GM23248 (cell line): Measurements from ENCODE around the gene P3H4. TPM values are rescaled to one million over a fixed set of nuclear protein-coding genes. Genes with fewer than 3 reads are reported as not detected.

Experiments
- DNase-seq: peaks from one replicate; pipeline ENCODE4 v3.0.0-alpha.2; 2015
- H2AFZ ChIP-seq: fragments of 200-600 bp; sonication (generic); 2 replicates; pipeline ENCODE4 v1.6.1; 2016; ENCODE audit warnings: antibody characterized with exemption
- H3F3A ChIP-seq: fragments of 200-600 bp; sonication (generic); 2 replicates; pipeline ENCODE4 v1.6.1; 2016; ENCODE audit warnings: mild to moderate bottlenecking, antibody characterized with exemption, mixed run types; ENCODE audit not compliant: insufficient read depth
- H3K27ac ChIP-seq: fragments of 200-600 bp; sonication (generic); 2 replicates; pipeline ENCODE4 v1.5.1; 2016; ENCODE audit warnings: mild to moderate bottlenecking
- H3K27me3 ChIP-seq: fragments of 200-600 bp; sonication (generic); replicated peaks from 2 replicates; pipeline ENCODE4 v1.6.1; 2016; ENCODE audit warnings: mild to moderate bottlenecking; ENCODE audit not compliant: insufficient read depth
- H3K36me3 ChIP-seq: fragments of 200-600 bp; sonication (generic); 2 replicates; pipeline ENCODE4 v1.6.1; 2016; ENCODE audit warnings: low read depth, mild to moderate bottlenecking
- H3K4me1 ChIP-seq: fragments of 200-600 bp; sonication (generic); 2 replicates; pipeline ENCODE4 v1.6.1; 2016; ENCODE audit warnings: mild to moderate bottlenecking; ENCODE audit not compliant: insufficient read depth
- H3K4me2 ChIP-seq: fragments of 200-600 bp; sonication (generic); one replicate; pipeline ENCODE4 v1.6.1; 2016; ENCODE audit warnings: mild to moderate bottlenecking; ENCODE audit not compliant: unreplicated experiment
- H3K4me3 ChIP-seq: fragments of 200-600 bp; sonication (generic); 2 replicates; pipeline ENCODE4 v1.5.1; 2016; ENCODE audit warnings: mild to moderate bottlenecking
- H3K79me2 ChIP-seq: fragments of 200-600 bp; sonication (generic); 2 replicates; pipeline ENCODE4 v1.6.1; 2016; ENCODE audit warnings: mild to moderate bottlenecking; ENCODE audit not compliant: insufficient read depth
- H3K9ac ChIP-seq: fragments of 200-600 bp; sonication (generic); 2 replicates; pipeline ENCODE4 v1.6.1; 2016; ENCODE audit warnings: mild to moderate bottlenecking
- H3K9me2 ChIP-seq: fragments of 200-600 bp; sonication (generic); 2 replicates; pipeline ENCODE4 v1.6.1; 2016; ENCODE audit warnings: mixed run types, mild to moderate bottlenecking, moderate library complexity; ENCODE audit not compliant: insufficient read depth
- H3K9me3 ChIP-seq: fragments of 200-600 bp; sonication (generic); one replicate; pipeline ENCODE4 v1.6.1; 2017; ENCODE audit warnings: low read depth
- H4K20me1 ChIP-seq: fragments of 200-600 bp; sonication (generic); 2 replicates; pipeline ENCODE4 v1.6.0; 2016; ENCODE audit not compliant: insufficient read depth
- EZH2 ChIP-seq: fragments of 200-600 bp; sonication (generic); IDR thresholded peaks from 2 replicates; pipeline ENCODE4 v1.6.1; 2018; ENCODE audit warnings: antibody characterized with exemption, mild to moderate bottlenecking; ENCODE audit not compliant: insufficient read depth, poor library complexity, severe bottlenecking
- EZH2phosphoT487 ChIP-seq: fragments of 200-600 bp; sonication (generic); IDR thresholded peaks from 2 replicates; pipeline ENCODE4 v1.6.1; 2018; ENCODE audit warnings: antibody characterized with exemption, moderate library complexity, mild to moderate bottlenecking, low read depth; ENCODE audit not compliant: insufficient read depth
- WGBS, 2 experiments: methylation state at CpG; one replicate each; pipeline ENCODE4 v1.1.6; 2015 to 2017; ENCODE audit warnings: low lambda C conversion rate in 2 of 2, low coverage in 1 of 2; ENCODE audit errors: missing lambda C conversion rate in 2 of 2; 5-methylcytosine and 5-hydroxymethylcytosine counted together
- in situ Hi-C: fragments of 300-500 bp; cut with MboI; formaldehyde crosslinking; loops from 2 replicates; pipeline ENCODE4 v1.15.0; 2020
- polyA plus RNA-seq: library from polyadenylated mRNA; unstranded; fragments of >200 nt; fragmentation: Nextera tagmentation; extraction: Ambion mirVana; gene quantifications from 2 replicates; pipeline ENCODE4 v1.2.1, GENCODE V29; 2016
- total RNA-seq: library from RNA; depleted of rRNA; stranded (reverse); fragments of >200 nt; shearing (Covaris generic); gene quantifications from 2 replicates; pipeline ENCODE4 v1.2.3, GENCODE V29; 2014

P3H4 gene
- total and polyA plus RNA-seq, 2 experiments from 2014 or later: 96.9 to 161 TPM

DNA sequence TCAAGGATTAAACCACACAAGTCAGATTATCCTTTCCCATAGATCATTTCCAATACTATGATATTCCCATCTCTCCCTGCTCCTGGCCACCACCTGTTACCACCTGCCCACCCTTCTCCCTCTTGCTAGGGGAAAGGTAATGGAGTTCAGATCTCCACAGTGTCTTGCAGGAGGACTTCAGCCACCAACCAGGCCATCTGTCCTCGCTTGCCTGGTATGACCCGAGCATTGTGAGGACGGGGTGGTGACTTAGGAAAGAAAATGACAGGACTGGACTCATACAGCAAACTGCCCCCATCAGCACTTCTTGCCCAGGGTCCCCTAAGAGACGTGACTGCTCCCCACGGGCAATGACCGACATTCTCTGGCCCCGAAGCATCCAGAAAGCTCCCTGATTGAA, 11.8 kb upstream of the P3H4 start:
- 76 to 81% methylated on average over 7 of the region's 7 CpGs for WGBS, 2 experiments
- Histone ChIP-seq H3K36me3 (0 out of 2 replicates have a peak, but pooled peaks cover under 1% of the 10 kb centered on the region), H3K4me2 (no peak overlapping the region), H3K9me3 (no peaks in the 10 kb centered on the region), H3K9me2 (no peaks in the 10 kb centered on the region), H3K27ac (peak overlapping the region; percentile 38; the same call in 1 of the 2 replicates), H2AFZ (no peak overlapping the region), H3K4me1 (no peaks in the 10 kb centered on the region), H3K27me3 (no peaks in the 10 kb centered on the region), H3K79me2 (0 out of 2 replicates have a peak, but pooled peaks cover under 1% of the 10 kb centered on the region), H3K4me3 (no peak overlapping the region), H3F3A (peaks cover 28% of the 10 kb centered on the region), H3K9ac (no peak overlapping the region), H4K20me1 (no peaks in the 10 kb centered on the region)
- in situ Hi-C loops: no loop called here
- TF ChIP-seq EZH2phosphoT487: no peak
- DNase-seq: no peak

DNA sequence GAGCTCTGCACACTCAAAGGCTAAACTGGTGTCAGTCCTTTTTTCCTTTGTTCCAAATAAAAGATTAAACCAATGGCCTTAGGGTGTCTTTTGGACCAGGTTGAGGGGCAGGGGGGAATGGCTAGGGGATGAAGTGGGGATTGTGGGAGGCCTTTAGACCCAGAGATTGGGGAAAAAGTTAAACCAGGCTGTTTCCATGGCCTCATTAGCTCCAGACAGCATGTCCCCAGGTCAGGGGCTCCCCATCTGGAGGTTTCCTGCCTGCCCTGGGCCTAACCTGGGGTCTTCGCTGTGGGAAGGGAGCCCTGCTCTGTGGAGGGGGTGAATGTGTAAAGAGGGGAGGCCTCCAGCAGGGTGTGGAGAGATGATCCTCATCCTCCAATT, 11.4 kb upstream of the P3H4 start:
- Histone ChIP-seq H3K9ac (no peak overlapping the region), H3K9me3 (no peaks in the 10 kb centered on the region), H3K27ac (no peak overlapping the region), H3F3A (peaks cover 27% of the 10 kb centered on the region), H4K20me1 (no peaks in the 10 kb centered on the region), H3K4me1 (no peaks in the 10 kb centered on the region), H3K9me2 (no peaks in the 10 kb centered on the region), H3K36me3 (peaks cover 5% of the 10 kb centered on the region; the same call in 1 of the 2 replicates), H2AFZ (no peak overlapping the region), H3K4me2 (no peak overlapping the region), H3K27me3 (no peaks in the 10 kb centered on the region), H3K4me3 (no peak overlapping the region), H3K79me2 (peaks cover 5% of the 10 kb centered on the region; the same call in 1 of the 2 replicates)
- TF ChIP-seq EZH2phosphoT487 (no peak), EZH2 (no peak)
- WGBS, 2 experiments: 92 to 100% methylated on average over 1 of the region's 1 CpG
- DNase-seq: no peak
- in situ Hi-C loops: no loop called here

GRCh38 chr17:41822216-41823140, 10.7 kb upstream of the P3H4 start:
- Histone ChIP-seq H3K4me1 (no peaks in the 10 kb centered on the region), H3K4me3 (no peak overlapping the region), H3F3A (peaks cover 23% of the 10 kb centered on the region), H3K27me3 (no peaks in the 10 kb centered on the region), H3K79me2 (peaks cover 12% of the 10 kb centered on the region), H3K27ac (no peak overlapping the region), H3K9me2 (no peaks in the 10 kb centered on the region), H3K36me3 (peaks cover 9% of the 10 kb centered on the region; the same call in 1 of the 2 replicates), H4K20me1 (no peaks in the 10 kb centered on the region), H3K4me2 (no peak overlapping the region), H2AFZ (no peak overlapping the region), H3K9ac (no peak overlapping the region), H3K9me3 (no peaks in the 10 kb centered on the region)
- in situ Hi-C loops: no loop called here
- WGBS, 2 experiments: 90 to 93% methylated on average over 12 of the region's 12 CpGs
- DNase-seq: no peak
- TF ChIP-seq EZH2phosphoT487 (no peak), EZH2 (no peak)

DNA sequence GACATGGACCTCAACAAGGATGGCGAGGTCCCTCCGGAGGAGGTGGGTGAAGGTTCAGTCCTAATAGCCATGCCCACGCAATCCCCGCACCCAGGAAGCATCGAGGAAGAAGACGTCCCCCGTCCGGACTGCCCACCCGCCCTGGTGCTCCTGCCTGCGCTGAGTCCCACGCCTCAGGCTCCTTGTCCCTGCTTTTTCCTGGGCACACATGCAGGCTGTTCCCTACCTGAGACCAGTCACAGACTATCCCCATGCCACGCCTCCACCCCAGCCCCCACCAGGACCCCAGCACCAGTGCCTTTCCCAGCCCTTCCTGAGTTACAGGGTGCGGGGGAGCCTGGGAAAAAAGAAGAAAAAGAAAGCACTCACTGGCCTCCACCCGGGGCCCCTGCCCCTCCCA, 10.0 kb upstream of the P3H4 start:
- no peak for DNase-seq
- Histone ChIP-seq H4K20me1 (peaks cover 3% of the 10 kb centered on the region; the same call in 1 of the 2 replicates), H3F3A (peaks cover 23% of the 10 kb centered on the region), H3K4me3 (no peak overlapping the region), H3K27ac (no peak overlapping the region), H3K27me3 (no peaks in the 10 kb centered on the region), H3K36me3 (peaks cover 13% of the 10 kb centered on the region; the same call in 1 of the 2 replicates), H3K9me2 (no peaks in the 10 kb centered on the region), H3K4me1 (no peaks in the 10 kb centered on the region), H2AFZ (no peak overlapping the region), H3K9ac (no peak overlapping the region), H3K79me2 (peaks cover 19% of the 10 kb centered on the region), H3K9me3 (no peaks in the 10 kb centered on the region), H3K4me2 (no peak overlapping the region)
- WGBS, 2 experiments: 91 to 100% methylated on average over 5 to 14 of the region's 14 CpGs
- no peak for TF ChIP-seq EZH2phosphoT487
- no peak for TF ChIP-seq EZH2
- in situ Hi-C loops: no loop called here
